WERI-Rb-1 (cell line): ENCODE results near the gene COX19.

Experiments used
- DNase-seq: peaks from one replicate; pipeline ENCODE4 v3.0.0-alpha.2; 2020
- H3K27ac ChIP-seq: fragments of 250-450 bp; sonication (Bioruptor Pico); 2 replicates; pipeline ENCODE4 v1.5.1; 2020; ENCODE audit warnings: mild to moderate bottlenecking, moderate library complexity
- H3K27me3 ChIP-seq: fragments of 250-450 bp; sonication (Bioruptor Pico); 2 replicates; pipeline ENCODE4 v1.5.1; 2021; ENCODE audit warnings: mild to moderate bottlenecking, low read depth, moderate library complexity; ENCODE audit not compliant: insufficient read depth, severe bottlenecking
- H3K36me3 ChIP-seq: fragments of 250-450 bp; sonication (Bioruptor Pico); 2 replicates; pipeline ENCODE4 v1.5.1; 2020; ENCODE audit warnings: mild to moderate bottlenecking, moderate library complexity
- H3K4me3 ChIP-seq: 2 replicates; pipeline ENCODE4 v1.5.1; 2011; ENCODE audit warnings: low read depth, mild to moderate bottlenecking, control low read depth, low read length
- H3K9me3 ChIP-seq: fragments of 250-450 bp; sonication (Bioruptor Pico); 2 replicates; pipeline ENCODE4 v1.5.1; 2021; ENCODE audit warnings: mild to moderate bottlenecking, moderate library complexity; ENCODE audit not compliant: severe bottlenecking
- CTCF ChIP-seq: IDR thresholded peaks from 2 replicates; pipeline ENCODE4 v1.5.1; 2011; ENCODE audit warnings: low read depth, mild to moderate bottlenecking, control low read depth, inconsistent platforms, low read length

Gene COX19

DNA sequence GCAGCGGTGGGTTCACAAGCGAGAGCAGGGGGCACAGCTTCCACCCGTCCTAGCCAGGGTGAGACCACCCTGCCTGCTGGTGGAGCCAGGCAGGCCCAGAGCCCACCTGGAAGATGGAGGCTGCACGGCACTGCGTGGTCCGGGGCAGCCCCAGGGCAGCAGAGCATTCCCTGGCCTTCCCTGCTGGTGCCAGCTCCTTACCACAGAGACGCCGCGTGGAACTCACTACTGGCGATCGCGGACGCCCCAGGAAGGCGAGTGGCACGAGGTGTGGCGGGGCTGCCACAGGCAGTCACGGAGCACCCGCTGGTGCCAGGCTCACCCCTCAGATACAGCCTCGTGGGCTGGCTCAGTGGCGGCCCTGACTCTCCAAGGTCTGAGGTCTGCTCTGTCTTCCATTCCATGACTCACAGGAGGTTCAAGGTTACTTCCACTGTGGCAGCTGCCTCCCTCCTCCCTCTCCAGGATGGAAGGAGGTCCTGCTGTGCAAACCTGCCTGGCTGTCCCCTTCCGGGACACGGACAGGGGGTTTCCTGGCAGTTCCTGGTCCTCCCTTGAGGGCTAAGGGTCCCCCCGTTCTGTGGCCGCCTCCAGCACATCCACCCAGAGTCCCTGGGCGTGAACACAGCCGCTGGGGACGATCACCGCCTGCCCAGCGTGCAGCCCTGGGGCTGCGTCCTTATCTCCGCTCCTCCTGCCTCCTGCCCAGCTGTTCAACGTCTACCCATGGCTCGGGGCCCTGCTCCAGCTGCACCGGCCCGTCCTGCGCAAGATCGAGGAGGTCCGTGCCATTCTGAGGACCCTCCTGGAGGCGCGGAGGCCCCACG lies 10.8 kb upstream of the COX19 start:
- no peak for DNase-seq
- no peak overlapping the region for H3K4me3 ChIP-seq
- no peaks in the 10 kb centered on the region for H3K27me3 ChIP-seq
- H3K27ac ChIP-seq, result no peak overlapping the region
- no peaks in the 10 kb centered on the region for H3K9me3 ChIP-seq
- no peaks in the 10 kb centered on the region for H3K36me3 ChIP-seq
- no peak for TF ChIP-seq CTCF

- TF ChIP-seq CTCF, result no peak
Measured at GRCh38 chr7:985127-985416, 9.7 kb upstream of the COX19 start.

GRCh38 chr7:984361-985126 lies 9.2 kb upstream of the COX19 start:
- Histone ChIP-seq H3K36me3 (no peaks in the 10 kb centered on the region), H3K4me3 (no peak overlapping the region), H3K27ac (no peak overlapping the region), H3K27me3 (no peaks in the 10 kb centered on the region), H3K9me3 (no peaks in the 10 kb centered on the region)
- DNase-seq, result no peak
- no peak for TF ChIP-seq CTCF

More at GRCh38 chr7:985127-985416, 9.7 kb upstream of the COX19 start:
- Histone ChIP-seq H3K27ac (no peak overlapping the region), H3K36me3 (no peaks in the 10 kb centered on the region), H3K9me3 (no peaks in the 10 kb centered on the region), H3K4me3 (no peak overlapping the region), H3K27me3 (no peaks in the 10 kb centered on the region)
- no peak for DNase-seq

DNA sequence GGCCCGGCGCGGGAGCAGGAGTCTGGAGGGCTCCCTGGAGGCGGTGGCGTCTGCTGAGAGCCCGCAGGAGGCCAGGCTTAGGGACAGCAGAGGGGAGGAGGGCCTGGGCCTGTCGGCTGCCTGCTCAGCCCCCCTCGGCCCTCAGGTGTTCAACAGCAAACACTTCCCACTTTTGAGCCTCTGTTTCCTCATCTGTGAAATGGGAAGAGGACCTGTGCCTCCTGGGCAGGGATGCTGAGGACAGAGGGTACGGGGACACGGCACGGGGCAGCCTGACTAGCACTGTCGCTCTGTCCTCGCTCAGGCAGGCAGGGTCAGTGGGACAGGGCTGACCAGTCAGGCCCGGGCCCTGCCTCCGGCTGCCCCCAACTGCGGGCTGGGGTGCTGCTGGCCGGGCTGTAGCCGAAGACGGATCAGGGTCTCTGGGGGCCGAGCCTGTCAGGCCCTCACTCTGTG lies 8.3 kb upstream of the COX19 start:
- no peak for TF ChIP-seq CTCF
- H3K27ac ChIP-seq, result no peak overlapping the region

GRCh38 chr7:983004-983615 lies 7.8 kb upstream of the COX19 start, which contains the start of gene CYP2W1:
Gene CYP2W1, plus strand, starts transcription at chr7:983181. Its CDS starts 31 bp downstream, at chr7:983212.
- H3K27ac ChIP-seq, result peak within 1 kb of the TSS; percentile 80
- H3K27me3 ChIP-seq, result no peaks in the 10 kb centered on the region
- DNase-seq, result no peak
- H3K4me3 ChIP-seq, result no peak within 1 kb of the TSS
- H3K9me3 ChIP-seq, result no peaks in the 10 kb centered on the region
- TF ChIP-seq CTCF, result no peak
- no peaks in the 10 kb centered on the region for H3K36me3 ChIP-seq

More for the DNA sequence above, 8.3 kb upstream of the COX19 start:
- Histone ChIP-seq H3K27me3 (no peaks in the 10 kb centered on the region), H3K4me3 (no peak overlapping the region), H3K9me3 (no peaks in the 10 kb centered on the region), H3K36me3 (no peaks in the 10 kb centered on the region)
- DNase-seq, result no peak
